ENCODE results near the gene RETSAT. TPM values are rescaled to one million over a fixed set of nuclear protein-coding genes. Genes with fewer than 3 reads are reported as not detected.
"Not testable (repeated sequence)": the region's sequence is repeated elsewhere in the genome, so short reads cannot be mapped to it uniquely, and the experiment has no call there.

The RETSAT gene
- total RNA-seq, 1 donor from 2014 or later, result 36.3 TPM

GRCh38 chr2:85341269-85342029 lies 12.9 kb downstream of the RETSAT start:
- H3K27me3 Mint-ChIP-seq (ENCODE audit: low read depth), result no peaks in the 10 kb centered on the region
- no peak for DNase-seq (ENCODE audit: low spot score)
- H3K4me1 Mint-ChIP-seq (ENCODE audit: low read depth), result peaks cover 6% of the 10 kb centered on the region
- no peak overlapping the region for H3K27ac Mint-ChIP-seq (ENCODE audit: unreplicated experiment)
- TF ChIP-seq CTCF (IDR thresholded peaks at IDR 0.05), result no peak
- peaks cover 17% of the 10 kb centered on the region for H3K36me3 Mint-ChIP-seq (ENCODE audit: low read depth)
- no peaks in the 10 kb centered on the region for H3K9me3 Mint-ChIP-seq (ENCODE audit: low read depth)
- H3K4me3 Mint-ChIP-seq (ENCODE audit: unreplicated experiment), result no peak overlapping the region

GRCh38 chr2:85340034-85340892 lies 14.1 kb downstream of the RETSAT start:
- H3K4me3 Mint-ChIP-seq (ENCODE audit: unreplicated experiment), result no peak overlapping the region
- H3K36me3 Mint-ChIP-seq (ENCODE audit: low read depth), result peaks cover 17% of the 10 kb centered on the region
- DNase-seq (ENCODE audit: low spot score), result no peak
- H3K27ac Mint-ChIP-seq (ENCODE audit: unreplicated experiment), result no peak overlapping the region
- no peaks in the 10 kb centered on the region for H3K9me3 Mint-ChIP-seq (ENCODE audit: low read depth)
- no peaks in the 10 kb centered on the region for H3K27me3 Mint-ChIP-seq (ENCODE audit: low read depth)
- TF ChIP-seq CTCF (IDR thresholded peaks at IDR 0.05), result no peak
- H3K4me1 Mint-ChIP-seq (ENCODE audit: low read depth), result peaks cover 6% of the 10 kb centered on the region

- Mint-ChIP-seq H3K4me3 (ENCODE audit: unreplicated experiment) (no peak overlapping the region), H3K9me3 (ENCODE audit: low read depth) (no peaks in the 10 kb centered on the region), H3K27me3 (ENCODE audit: low read depth) (no peaks in the 10 kb centered on the region), H3K4me1 (ENCODE audit: low read depth) (no peaks in the 10 kb centered on the region), H3K27ac (ENCODE audit: unreplicated experiment) (no peak overlapping the region), H3K36me3 (ENCODE audit: low read depth) (no peaks in the 10 kb centered on the region)
- no peak for DNase-seq (ENCODE audit: low spot score)
- no peak for TF ChIP-seq CTCF (IDR thresholded peaks at IDR 0.05)
These were observed 19.4 kb downstream of the RETSAT start for GRCh38 chr2:85334928-85335327.

GRCh38 chr2:85333877-85334276 lies 20.5 kb downstream of the RETSAT start:
- H3K4me3 Mint-ChIP-seq (ENCODE audit: unreplicated experiment); H3K9me3 Mint-ChIP-seq (ENCODE audit: low read depth); H3K27me3 Mint-ChIP-seq (ENCODE audit: low read depth); H3K36me3 Mint-ChIP-seq (ENCODE audit: low read depth); H3K27ac Mint-ChIP-seq (ENCODE audit: unreplicated experiment); H3K4me1 Mint-ChIP-seq (ENCODE audit: low read depth); DNase-seq (ENCODE audit: low spot score): not testable (repeated sequence)

- DNase-seq (ENCODE audit: low spot score), result no peak
- H3K4me3 Mint-ChIP-seq (ENCODE audit: unreplicated experiment), result no peak overlapping the region
- peaks cover 26% of the 10 kb centered on the region for H3K4me1 Mint-ChIP-seq (ENCODE audit: low read depth)
- no peak for TF ChIP-seq CTCF (IDR thresholded peaks at IDR 0.05)
- H3K27me3 Mint-ChIP-seq (ENCODE audit: low read depth), result no peaks in the 10 kb centered on the region
- no peak overlapping the region for H3K27ac Mint-ChIP-seq (ENCODE audit: unreplicated experiment)
- H3K36me3 Mint-ChIP-seq (ENCODE audit: low read depth), result peaks cover 2% of the 10 kb centered on the region
- H3K9me3 Mint-ChIP-seq (ENCODE audit: low read depth), result no peaks in the 10 kb centered on the region
These were observed 23.3 kb downstream of the RETSAT start for GRCh38 chr2:85330839-85331636.

- DNase-seq (ENCODE audit: low spot score); H3K4me3 Mint-ChIP-seq (ENCODE audit: unreplicated experiment); H3K36me3 Mint-ChIP-seq (ENCODE audit: low read depth); H3K27me3 Mint-ChIP-seq (ENCODE audit: low read depth); H3K27ac Mint-ChIP-seq (ENCODE audit: unreplicated experiment); H3K9me3 Mint-ChIP-seq (ENCODE audit: low read depth): not testable (repeated sequence)
- peaks cover 39% of the 10 kb centered on the region for H3K4me1 Mint-ChIP-seq (ENCODE audit: low read depth)
These were observed 24.6 kb downstream of the RETSAT start for GRCh38 chr2:85329701-85330100.

All from chondrocyte (in vitro differentiated cells).